Measurements from ENCODE around the gene PRPSAP1. TPM values are rescaled to one million over a fixed set of nuclear protein-coding genes. Genes with fewer than 3 reads are reported as not detected.

The PRPSAP1 gene
- total RNA-seq, 4 donors from 2014 or later, result 52.4 to 82.3 (median 68.7) TPM

DNA sequence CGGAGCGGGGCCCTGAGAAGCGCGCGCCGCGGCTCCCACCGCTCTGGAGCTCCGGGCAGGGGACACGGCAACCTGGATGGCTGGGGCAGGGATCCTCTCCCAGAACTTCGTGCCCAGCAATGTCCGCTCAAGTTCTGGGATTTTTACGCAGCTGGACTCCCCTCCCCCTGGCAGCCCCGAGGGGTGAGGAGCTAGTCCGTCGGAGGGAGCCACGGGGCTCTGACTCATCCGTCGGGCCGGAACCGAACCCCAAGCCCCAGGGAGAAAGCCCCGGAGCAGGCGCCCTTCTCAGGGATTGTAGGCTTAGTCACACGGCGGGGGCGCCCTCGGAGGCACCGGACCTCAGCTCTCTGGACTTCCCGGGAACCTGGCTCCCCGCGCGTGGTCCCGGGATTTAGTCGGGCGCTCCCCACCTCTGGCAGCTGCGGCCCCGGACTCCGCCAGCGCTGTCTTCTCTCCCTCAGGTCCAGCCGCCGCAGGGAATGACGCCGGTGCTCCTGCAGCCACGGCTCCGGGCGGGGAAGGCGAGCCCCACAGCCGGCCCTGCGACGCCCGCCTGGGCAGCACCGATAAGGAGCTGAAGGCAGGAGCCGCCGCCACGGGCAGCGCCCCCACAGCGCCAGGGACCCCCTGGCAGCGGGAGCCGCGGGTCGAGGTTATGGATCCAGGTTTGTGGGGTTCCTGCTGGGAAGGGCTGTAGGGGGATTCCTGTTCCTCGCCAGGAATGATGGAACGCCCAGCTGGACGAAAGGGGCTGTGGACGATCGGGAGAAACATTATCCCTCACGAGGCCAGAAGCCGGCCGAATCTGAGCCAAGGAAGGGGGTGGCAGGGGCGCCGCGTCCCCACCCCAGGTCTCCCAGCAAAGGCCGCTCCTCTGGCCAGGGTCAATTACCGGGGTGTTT lies 31.5 kb upstream of the PRPSAP1 start:
- Histone ChIP-seq H3K4me1 (peaks cover 0 to 25% of the 10 kb centered on the region in 2 donors), H3K4me3 (peak overlapping the region; percentile 33 to 48), H3K9me3 (no peaks in the 10 kb centered on the region), H3K27ac (peak overlapping the region; percentile 74 to 75), H3K27me3 (peaks cover 0 to 17% of the 10 kb centered on the region in 2 donors), H3K36me3 (no peaks in the 10 kb centered on the region)
- intact Hi-C loops (cut with DNase I; ENCODE audit: low total_unique reads), result no loop called here
- DNase-seq, result peak in 1 of 2 donors; percentile 44
- TF ChIP-seq CTCF (IDR thresholded peaks at IDR 0.05), result no peak
- TF ChIP-seq POLR2A (IDR thresholded peaks at IDR 0.05), result no peak

DNA sequence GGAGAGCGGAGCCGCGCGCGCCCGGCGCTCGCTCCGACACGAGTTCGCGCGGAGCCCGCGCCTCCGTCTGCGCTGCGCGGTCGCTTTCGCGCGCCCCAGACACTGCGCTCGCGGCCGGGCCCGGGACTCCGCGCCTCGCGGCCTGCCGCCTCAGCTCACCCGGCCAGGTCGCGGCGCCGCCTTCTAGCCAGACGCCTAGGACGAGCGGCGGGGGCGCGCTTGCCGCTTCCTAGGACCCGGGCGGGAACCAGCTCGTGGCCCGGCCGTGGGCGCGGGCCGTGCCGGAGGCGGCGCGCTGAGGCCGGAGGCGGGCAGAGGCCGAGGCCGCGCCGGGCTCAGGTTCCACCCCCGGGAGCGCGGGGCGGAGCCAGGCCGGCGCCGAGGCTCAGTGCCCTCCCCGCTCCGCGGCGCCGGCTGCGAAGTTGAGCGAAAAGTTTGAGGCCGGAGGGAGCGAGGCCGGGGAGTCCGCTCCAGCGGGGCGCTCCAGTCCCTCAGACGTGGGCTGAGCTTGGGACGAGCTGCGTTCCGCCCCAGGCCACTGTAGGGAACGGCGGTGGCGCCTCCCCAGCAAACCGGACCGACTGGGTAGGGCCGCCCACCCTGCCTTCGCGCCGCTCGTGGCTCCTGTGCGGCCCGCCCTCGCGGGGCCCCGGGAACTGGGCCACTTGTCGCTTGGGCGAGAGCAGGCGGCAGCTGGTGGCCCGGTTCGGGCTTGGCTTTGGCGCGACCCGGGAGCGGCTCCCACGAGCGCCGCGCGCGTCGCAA lies 30.7 kb upstream of the PRPSAP1 start, which contains the start of gene SPHK1:
Gene SPHK1 (plus strand): TSS at position 388 of the 765 bp plus-strand sequence. CDS start 1,036 bp downstream, outside the sequence.
- TF ChIP-seq POLR2A (IDR thresholded peaks at IDR 0.05) (peak in 1 of 2 donors; percentile 57), CTCF (IDR thresholded peaks at IDR 0.05) (no peak)
- Histone ChIP-seq H3K27me3 (peaks cover 0 to 17% of the 10 kb centered on the region in 2 donors), H3K4me1 (peaks cover 0 to 25% of the 10 kb centered on the region in 2 donors), H3K4me3 (peak within 1 kb of the TSS; percentile 33 to 48), H3K9me3 (no peaks in the 10 kb centered on the region), H3K36me3 (no peaks in the 10 kb centered on the region), H3K27ac (peak within 1 kb of the TSS; percentile 74 to 75)
- peak in 1 of 2 donors; percentile 54 for DNase-seq
- intact Hi-C loops (cut with DNase I; ENCODE audit: low total_unique reads), result no loop called here

DNA sequence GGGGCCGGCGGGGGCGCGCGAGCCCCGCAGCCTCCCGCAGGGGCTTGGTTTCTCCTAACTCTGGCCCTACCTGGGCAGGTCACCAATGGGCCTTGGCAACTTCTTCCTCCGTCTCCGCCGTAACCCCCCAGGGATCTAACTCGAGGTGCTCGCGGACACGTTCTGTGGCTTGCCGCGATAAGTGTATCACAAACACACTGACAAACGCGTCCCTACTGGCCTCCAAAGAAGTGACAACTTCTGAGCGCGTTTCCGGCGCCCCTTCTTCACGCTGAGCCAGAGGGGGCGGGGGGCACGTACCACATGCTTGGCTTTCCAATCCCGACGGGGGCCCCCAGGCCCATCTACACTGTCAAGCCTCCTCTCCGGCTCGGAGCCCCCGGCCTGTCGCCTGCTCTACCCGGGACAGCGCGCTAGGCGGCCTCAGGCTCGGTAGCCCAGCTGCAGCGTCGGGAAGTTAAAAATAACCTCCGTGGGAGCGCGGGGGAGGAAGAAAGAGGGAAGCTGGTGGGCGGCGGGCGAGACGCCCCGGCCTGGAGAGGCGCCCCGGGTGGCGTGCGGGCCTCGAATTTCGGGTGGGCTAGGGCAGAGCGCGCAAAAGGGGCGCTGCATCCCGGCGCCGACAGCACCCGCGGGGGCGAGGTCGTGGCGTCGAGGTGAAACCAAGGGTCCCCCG lies 30.0 kb upstream of the PRPSAP1 start:
- no peaks in the 10 kb centered on the region for H3K36me3 ChIP-seq
- no peaks in the 10 kb centered on the region for H3K9me3 ChIP-seq
- H3K4me1 ChIP-seq, result peaks cover 0 to 25% of the 10 kb centered on the region in 2 donors
- H3K27me3 ChIP-seq, result peaks cover 0 to 17% of the 10 kb centered on the region in 2 donors
- intact Hi-C loops (cut with DNase I; ENCODE audit: low total_unique reads), result no loop called here
- H3K4me3 ChIP-seq, result peak overlapping the region; percentile 33 to 48
- TF ChIP-seq CTCF (IDR thresholded peaks at IDR 0.05) (peak in 3 of 4 experiments; percentile 6 to 28 (median 12)), POLR2A (IDR thresholded peaks at IDR 0.05) (no peak)
- DNase-seq, result peak in 1 of 2 donors; percentile 42
- peak overlapping the region; percentile 74 to 75 for H3K27ac ChIP-seq

DNA sequence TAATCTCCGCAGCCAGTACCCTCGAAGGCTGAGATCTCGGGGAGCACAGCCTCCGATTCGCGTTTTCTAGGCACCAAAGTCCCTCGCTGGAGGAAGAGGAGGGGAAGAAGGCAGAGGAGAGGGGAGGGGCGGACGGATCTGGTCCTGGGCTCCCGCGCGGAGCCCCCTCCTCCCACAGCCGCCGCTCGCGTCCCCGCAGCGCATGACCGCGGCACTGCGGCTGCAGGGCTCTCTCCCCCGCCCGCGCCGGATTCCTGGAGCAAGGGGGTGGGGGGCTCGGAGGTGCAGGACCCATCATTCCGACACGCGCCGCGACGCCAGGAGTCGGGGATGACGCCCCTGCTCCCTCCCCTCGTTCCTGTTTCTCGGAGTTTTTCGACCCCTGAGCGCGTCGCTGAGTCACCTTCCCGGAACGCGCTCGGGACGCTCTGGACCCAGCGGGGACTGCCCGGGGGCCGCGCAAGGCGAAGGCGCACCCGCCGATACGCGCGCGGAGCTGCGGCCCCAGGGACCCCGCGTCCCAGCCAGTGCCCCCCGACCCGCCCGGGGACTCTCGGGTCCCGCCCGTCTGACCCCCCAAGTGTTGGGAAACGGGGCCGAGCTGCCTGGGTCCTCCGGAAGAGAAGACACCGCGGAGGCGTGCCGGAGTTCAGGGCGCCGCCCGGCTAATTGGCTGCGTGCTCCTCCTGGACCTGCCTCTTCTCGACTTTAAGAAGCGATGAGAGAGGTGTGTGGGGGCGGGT lies 29.3 kb upstream of the PRPSAP1 start:
- Histone ChIP-seq H3K4me1 (peaks cover 0 to 25% of the 10 kb centered on the region in 2 donors), H3K27me3 (peaks cover 0 to 17% of the 10 kb centered on the region in 2 donors), H3K9me3 (no peaks in the 10 kb centered on the region), H3K27ac (peak overlapping the region; percentile 74 to 75), H3K4me3 (peak overlapping the region; percentile 33 to 48), H3K36me3 (no peaks in the 10 kb centered on the region)
- no peak for DNase-seq
- TF ChIP-seq POLR2A (IDR thresholded peaks at IDR 0.05), result peak in 1 of 2 donors; percentile 10
- TF ChIP-seq CTCF (IDR thresholded peaks at IDR 0.05), result no peak
- intact Hi-C loops (cut with DNase I; ENCODE audit: low total_unique reads), result no loop called here
